Limb (tissue), 2 donors: ENCODE results near the gene ACBD6.

Experiments used
- DNase-seq, 2 donors: peaks; one replicate each; pipeline ENCODE4 v3.0.0-alpha.2; 2016; ENCODE audit errors: extremely low spot score in 2 of 2

Gene ACBD6

DNA sequence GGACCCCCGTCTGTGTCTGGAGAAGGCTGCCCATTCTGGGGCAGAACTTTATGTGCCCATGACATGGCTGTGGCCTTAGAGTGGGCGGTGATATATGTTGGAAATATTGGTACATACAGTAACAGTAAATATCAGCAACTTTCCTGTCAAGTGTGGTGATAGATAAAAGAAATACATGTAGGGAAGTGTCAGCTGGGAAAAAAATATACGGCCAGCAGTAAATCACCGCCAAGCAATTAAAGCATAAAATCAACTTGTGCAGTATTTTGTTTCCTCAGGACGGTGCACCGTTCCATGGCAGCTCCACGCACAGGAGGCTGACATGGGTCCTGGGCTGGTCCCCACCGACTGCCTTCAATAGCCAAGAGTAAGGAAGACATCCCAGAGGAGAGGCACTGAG, 244.9 kb downstream of the ACBD6 start:
- no peak for DNase-seq

DNA sequence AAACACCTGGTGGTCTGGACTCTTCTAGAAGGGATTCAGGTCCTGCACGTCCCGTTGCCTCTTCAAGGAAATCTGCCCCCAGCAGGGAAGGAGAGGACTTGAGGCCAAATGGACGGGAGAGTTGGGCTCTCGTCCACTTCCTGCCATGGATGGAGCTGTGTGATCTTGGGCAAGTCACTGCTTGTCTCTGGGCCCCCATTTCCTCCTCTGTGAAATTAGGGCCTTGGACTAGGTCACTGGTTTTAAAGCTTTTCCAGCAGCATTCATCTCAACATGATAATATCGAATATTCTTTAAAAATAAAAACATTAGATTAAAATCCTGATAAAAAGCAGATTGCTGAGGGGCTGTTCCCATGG, 245.4 kb downstream of the ACBD6 start:
- no peak for DNase-seq

DNA sequence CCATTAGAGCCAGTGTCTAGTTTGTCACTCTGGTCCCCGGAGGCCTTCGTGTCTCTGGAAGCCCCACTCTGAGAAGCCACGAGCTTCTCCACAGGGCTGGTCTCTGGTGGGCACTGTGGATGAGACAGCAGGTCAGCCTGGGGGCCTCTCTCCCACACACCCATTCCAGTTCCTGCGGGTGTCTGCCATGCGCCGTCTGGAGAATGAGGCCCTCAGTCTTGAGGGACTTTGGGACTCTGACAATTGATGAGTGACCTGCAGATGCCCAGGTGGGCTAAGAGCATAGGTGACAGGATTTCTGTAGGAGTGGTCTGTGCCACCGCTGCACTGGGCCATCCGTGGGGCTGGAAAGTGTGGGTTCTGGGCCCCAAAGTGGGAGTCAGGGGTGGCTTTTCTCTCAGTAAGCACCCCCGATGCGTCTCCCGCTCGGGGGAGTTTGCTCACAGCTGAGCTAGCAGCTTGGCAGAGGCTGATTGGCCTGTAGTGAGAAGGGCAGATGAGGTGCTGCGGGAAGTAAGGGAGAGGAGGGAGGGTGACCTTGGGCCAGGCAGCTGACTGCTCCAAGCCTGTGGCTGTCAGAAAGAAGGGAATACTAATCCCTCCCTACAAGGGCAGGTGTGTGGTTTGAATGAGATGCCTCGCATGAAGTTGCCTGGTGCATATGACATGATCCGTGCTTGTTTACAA, 245.9 kb downstream of the ACBD6 start:
- no peak for DNase-seq

DNA sequence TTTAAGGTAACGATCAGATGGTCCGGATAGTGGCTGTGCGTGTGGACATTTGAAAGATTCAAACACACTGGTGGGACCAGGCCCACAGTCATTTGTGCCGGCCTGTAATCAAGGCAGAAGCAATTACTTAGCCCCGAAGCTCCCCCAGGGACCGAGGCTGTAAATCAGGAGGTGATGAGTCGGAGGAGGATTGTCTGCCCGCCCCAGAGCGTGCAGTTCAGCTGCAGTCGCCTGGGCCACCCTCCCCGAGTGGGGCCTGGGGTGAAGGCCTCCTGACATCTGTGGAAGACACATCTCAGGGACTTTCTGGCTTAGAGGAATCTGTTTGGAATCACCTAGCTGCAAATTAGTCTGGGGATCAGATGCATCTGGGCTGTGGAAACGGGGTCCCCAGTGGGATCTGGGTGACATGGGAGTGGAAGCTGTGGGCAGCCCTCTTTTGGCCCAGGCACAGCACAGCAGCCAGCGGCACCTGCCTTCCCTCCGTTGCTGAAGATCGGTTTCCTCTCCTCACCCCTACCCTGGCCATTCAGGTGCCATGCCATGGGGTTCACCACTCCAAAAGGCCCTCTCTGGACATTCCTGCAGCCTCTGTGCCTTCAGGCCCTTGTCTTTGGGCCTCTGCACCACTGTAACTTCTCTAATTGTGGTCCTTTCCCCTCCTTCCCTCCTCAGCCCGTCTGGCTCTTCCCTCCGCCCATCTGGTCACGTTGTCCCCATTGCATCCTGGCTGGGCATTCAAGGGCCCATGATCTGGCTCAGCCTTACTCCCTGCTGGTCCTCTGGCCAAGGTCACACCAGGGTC, 246.6 kb downstream of the ACBD6 start:
- DNase-seq = no peak

DNA sequence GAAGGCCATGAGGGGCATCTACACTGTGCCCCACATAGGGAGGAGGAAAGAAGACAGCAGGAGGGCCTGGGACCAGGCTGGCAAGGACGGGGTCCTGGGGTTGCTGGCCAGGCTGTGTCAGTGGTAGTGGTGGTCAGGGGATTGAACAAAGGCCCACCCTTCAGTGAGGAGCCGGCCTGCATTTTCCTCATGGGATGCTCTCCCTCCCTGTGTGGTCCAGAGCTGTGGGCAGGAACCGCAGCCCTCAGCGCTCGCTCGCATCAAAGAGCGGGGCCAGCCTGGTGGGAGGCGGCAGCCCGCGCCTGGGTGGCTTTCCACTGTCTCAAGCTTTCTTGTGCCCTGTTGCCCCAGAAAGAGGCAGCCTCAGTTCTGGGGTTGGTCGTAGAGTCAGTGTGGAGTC, 247.5 kb downstream of the ACBD6 start:
- no peak for DNase-seq

DNA sequence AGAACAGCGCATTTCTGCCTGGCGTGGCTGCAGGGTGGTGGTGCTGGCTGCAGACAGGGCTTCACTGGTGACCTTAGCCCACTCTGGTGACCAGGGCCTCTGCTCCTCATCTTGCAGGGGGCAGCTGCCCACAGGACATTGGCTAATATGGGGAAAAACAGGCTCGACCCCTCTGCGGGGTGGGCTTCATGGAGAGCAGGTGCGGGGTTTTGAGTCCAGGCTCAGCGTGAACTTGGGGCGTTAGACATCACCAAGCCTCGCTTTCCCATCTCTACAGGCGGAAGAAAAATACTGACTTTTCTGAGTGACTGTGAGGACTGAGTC, 247.9 kb downstream of the ACBD6 start:
- DNase-seq = no peak

DNA sequence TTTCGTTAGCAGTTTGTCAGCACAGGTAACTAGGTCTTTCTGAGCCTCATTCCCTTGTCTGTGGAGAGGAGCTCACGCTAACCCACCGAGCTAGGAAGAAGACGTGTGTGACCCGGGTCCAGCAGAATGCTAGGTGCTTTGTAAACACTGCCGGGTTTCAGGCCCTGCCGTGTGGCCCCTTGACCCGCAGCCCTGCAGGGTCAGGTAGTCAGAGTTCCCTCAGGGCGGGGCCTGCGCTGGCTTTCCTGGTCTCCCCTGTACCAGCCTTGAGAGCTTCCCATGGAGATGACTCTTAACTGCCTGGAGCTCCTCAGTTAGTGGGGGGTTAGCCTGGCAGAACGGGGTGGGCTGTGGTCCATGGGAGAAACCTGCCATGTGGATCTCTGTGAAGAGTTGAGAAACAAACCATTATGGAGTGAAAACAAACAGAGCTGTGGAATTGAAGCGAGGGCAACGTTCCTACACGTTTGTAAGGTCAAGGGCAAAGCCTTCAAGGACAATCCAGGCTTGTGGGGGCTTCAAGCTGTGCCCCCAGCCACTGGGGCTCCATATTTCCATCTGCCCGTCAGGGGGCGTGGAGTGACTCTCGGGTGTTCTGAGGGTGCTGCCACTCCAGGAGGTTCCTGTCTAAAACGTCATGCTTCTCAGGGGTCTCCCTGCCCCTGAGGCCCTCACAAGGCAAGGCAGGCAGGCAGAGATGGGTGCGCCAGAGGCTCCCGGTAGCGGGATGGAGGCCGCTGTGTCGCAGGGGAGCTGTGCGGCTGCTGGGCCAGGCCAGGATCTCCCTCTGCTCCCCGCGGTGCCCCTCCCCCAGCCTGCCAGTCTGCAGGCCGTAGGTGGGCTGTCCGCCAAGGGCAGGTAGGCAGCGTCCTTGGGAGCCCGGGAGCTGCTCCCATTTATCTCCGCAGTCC, 248.5 kb downstream of the ACBD6 start:
- DNase-seq = no peak

DNA sequence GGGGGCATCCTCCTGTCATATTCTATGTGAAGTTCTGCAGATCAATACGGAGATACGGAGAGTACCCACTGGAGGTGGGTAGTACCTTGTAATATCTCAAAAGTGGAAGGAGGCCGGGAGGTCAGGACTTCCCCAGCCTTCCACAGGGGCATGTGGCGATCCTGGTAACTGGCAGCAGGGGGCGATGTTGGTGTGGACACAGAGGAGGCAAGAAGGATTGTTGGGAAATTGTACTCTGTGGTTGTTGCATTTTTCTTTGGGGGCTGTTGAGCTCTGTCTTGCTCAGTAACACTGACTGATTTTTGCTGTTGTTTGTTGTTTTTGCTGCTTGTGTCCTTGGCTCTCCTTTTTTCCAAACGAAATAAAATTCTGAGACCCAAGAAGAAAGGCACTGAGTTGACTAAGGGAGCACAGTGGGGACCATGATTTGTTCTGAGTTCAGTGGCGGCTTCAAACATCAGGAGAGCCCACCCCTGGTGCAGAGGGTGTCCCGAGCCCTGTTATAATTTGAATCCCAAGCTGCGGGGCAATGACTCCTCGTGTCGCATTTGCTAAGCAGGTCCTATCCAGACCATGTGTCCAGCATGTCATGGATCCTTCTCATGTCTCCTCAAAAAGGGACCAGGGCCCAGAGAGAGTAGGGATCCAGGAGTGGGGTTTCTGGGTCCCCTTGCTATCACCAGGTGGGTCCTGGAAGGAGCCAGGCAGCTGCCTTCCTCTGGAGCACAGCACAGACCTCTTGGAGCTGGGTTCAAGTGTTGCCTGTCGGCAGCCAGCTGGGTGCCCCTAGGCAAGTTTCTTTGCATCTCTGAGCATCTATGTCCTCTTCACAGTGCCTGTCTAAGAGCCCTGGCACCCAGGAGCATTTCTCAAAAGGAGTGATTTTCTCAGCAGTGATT, 249.5 kb downstream of the ACBD6 start:
- DNase-seq = peak in 1 of 2 donors; percentile 66

DNA sequence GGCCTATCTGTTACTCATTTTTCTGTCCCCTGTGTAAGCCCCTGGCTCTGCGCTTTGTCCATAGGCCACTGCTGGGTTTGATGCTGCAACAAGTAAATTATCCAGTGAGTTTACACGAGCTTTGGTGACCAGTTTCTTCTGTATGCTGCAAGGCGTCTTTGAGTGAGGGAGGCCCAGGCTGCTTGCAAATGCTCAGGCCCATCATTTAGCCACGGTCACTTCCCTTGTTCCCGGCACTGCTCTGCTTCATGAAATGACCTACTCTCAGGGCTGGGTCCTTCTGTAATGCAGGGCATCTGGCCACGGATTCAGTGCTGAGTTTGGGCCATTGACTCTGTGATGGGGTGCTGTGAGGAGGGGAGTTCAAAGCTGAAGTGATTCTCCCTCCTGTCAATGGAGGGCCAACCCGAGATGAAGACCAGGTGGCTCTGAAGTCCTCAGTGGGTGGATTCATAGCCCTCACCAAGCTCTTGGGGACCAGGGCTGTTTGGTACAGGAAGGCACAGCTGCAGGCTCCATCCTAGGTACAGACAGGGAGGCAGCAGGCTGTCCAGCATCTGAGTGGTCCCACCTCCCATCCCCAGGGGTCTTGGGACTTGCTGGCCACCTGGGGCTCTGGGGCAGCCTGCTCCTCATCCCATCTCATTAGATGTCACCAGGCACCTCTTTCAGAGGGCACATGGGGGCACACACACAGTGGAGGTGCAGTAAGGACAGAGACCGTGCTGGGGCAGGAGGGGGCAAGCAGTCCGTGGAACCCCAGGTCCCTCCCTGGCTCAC, 250.7 kb downstream of the ACBD6 start:
- DNase-seq = no peak

DNA sequence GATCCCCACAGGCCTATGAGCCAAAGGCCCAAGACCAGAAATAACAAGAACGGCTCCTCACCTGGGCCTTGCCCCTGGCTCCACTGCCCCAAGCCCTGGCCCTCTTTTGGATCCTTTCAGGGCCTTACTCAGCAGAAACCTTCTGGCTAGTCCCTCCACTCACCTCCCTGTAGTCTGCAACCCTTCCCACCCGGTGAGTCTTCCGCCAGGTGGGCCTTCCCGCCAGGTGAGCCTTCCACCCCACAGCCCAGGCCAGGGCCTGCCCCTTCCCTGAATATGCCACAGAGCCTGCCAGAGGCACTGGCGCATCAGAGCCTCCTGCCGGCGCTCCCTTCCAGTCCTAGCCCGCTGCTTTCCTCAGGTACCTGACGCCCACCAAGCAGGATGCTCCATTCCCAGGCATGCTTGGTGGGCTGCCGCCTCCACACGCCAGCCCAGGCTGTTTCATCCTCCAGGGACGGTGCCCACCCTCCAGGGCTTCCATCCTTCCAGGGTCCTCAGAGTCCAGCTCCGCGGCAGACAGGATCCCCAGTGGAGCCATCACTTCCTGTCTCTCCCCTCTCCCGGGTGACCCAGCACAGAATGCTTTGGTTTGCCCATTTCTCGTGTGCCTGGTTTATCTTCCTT, 251.4 kb downstream of the ACBD6 start:
- no peak for DNase-seq

DNA sequence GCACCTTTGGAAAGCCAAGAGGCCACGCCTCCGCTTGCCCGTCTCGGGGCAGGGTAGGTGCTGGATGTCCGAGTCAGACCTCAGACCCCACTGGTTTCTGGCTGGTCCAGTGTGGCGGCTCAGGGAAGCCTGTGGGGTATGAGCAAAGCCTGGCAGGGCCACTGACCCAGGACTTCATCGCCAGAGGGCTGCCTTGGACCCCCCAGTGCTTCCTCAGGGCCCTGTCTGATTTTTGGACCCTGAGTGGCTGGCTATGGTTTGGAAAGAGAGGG, 251.9 kb downstream of the ACBD6 start:
- no peak for DNase-seq

DNA sequence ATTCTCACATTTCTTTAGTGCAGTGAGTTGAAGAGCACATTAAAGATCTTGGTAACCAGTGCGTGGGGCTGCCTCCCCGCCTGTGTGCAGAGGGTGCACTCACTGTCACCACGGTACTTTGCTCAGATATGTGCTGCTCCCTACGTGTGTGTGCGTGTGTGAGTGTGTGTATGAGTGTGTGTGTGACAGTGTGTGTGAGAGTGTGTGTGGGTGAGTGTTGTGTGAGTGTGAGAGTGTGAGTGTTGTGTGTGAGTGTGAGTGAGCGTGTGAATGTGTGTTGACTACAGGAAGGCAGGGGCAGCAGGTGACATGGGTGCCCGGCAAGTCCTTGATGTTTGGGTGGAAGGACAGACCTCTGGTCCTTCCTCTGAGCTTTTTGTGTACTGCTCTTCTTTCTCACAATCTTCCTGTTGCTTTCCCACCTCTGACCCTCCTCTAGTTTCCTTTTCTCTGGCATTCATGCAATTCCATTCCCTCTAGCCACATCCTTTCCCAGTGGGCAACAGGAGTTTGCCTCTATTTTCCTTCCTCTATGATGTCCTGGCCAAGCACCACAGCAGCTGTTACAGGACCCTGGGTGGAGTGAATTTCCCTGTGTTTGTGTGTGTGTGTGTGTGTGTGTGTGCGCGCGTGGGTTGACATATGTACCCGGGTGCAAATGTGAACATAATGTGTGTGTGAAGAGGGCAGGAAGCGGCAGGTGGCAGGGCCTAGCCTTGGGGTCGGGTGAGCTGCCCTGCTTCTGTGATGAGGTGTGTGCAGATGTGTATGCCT, 252.5 kb downstream of the ACBD6 start:
- DNase-seq = no peak

DNA sequence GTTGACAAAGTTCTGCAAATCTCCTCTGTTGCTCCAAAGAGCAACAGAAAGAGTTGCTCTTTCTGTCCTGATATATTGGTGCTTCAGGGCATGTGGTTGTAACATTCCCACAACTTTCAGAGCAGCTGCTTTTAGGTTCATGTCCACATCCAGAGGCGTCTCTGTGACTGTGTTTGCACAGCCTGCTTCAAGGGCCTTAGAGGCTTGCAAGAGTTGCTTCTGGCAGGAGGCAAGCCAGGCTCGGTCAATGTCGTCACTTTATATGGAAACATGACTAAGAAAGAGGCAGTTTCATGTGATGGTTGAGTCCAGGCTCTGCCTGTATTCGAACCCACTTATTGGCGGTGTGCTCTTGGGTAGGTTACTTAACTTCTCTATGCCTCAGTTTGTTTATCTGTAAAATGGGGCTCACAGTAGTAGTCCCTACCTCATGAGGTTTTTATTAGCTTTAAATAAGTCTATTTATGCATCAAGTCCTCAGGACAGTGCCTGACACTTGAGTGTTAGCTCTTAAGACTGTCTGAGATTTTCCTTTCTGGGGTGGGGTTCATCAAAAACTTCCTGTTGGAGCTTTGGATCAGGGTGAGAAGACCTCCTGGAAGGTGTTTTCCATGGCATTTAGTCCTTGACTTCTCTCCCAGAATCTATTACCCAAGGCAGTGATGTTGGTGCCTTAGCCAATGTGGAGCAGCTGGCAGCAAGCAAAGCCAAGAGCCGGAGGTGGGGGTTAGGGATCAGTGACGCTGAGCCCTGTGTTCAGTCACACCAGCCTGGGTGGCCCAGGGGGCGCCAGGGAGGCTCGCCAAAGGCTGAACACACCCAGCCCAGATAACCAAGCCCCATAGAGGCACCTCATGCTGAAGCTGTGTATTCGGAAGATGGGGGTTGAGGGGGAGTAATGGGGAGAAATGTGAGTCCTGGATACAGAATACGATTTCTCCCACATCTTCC, 253.4 kb downstream of the ACBD6 start:
- DNase-seq = no peak

DNA sequence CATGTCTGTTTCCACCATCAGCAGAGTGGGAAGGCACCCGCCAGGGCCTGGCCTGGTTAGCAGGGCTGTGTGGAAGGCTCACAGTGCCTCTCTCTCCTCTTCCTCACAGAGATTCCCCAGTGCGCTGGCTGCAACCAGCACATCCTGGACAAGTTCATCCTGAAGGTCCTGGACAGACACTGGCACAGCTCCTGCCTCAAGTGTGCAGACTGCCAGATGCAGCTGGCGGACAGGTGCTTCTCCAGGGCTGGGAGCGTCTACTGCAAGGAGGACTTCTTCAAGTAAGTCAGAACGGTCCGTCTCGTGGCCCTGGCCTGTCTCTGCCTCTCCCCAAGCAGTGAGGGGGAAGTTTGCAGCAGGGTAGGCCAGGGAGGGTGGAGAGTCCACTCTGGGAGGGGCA, 254.2 kb downstream of the ACBD6 start:
- DNase-seq = no peak

DNA sequence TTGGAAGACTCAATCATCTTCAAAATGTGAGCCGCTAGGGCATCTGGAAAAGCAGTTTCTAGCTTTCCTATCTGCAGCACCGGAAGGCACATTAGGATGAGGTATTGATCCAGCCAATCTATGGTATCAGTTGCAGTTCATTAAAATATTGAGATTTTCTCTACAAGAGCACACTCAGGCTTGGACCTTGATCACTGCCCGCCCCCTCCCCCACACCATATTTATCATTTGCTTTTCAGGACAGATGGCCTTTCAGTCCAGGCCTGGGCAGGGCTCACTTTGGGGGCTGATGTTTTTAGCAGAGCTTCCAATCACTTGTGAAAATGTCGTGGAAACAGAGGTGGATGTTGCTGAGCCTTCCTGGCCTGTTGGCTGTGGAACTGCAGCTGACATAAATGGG, 254.8 kb downstream of the ACBD6 start:
- DNase-seq = no peak

DNA sequence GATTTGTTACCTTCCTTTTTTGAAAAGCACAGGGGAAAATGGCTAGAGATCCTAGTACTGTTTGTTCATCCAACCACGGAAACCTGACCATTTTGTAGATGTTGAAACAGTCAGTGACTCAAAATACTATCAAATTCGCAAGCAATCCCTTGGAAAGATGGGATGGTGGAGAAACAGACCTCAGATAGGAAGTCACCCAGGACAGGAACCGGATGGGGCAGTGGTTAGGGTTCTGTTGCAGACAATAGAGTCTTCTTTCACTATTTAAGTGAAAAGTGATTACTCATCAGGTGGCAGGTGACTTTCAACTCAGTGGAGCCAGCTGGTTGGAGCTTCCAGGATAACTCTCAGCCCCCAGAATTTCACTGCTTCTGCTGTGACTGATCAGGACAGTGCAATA, 255.3 kb downstream of the ACBD6 start:
- no peak for DNase-seq

DNA sequence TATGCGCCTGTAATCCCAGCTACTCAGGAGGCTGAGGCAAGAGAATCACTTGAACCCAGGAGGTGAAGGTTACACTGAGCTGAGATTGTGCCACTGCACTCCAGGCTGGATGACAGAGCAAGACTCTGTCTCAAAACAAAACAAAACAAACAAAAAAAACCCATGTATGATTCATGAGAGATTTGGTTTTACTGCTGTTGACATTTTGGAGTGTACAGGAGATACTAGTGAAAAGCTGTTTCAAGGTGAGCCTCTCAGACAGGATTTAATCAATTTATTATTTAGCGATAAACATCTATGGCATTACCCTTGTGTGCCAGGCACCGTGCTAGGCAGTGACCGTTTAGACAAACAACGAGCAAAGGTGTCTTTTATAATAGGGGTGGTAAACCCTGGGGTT, 255.8 kb downstream of the ACBD6 start:
- DNase-seq = no peak

DNA sequence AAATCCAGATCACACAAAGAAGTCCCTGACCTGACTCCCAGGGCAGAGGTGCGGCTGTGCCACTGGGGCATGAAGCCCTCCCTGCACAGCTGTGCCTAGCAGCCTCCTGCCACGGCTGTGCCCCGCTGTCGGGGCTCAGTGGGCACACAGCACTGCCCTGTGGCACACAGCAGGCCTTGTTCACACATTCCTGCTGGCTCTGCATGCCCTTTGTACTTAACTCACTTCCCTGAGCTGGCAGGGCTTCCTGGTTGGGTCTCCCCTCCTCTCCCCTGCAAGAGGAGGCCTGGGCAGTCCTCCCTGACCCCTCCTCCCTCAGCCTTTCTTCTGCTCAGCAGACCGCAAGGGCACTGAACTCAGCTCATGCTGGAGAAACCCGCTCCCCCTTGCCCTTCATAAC, 257.5 kb downstream of the ACBD6 start:
- no peak for DNase-seq
